UCSD-AML1 (cell line): ENCODE data around the gene RPS13.
"Not testable (repeated sequence)": the region's sequence is repeated elsewhere in the genome, so short reads cannot be mapped to it uniquely, and the experiment has no call there.

Experiments used
- DNase-seq: peaks from one replicate; lab custom pipeline; 2025; ENCODE audit not compliant: unreplicated experiment; lab: John Stamatoyannopoulos, UW

Gene RPS13

DNA sequence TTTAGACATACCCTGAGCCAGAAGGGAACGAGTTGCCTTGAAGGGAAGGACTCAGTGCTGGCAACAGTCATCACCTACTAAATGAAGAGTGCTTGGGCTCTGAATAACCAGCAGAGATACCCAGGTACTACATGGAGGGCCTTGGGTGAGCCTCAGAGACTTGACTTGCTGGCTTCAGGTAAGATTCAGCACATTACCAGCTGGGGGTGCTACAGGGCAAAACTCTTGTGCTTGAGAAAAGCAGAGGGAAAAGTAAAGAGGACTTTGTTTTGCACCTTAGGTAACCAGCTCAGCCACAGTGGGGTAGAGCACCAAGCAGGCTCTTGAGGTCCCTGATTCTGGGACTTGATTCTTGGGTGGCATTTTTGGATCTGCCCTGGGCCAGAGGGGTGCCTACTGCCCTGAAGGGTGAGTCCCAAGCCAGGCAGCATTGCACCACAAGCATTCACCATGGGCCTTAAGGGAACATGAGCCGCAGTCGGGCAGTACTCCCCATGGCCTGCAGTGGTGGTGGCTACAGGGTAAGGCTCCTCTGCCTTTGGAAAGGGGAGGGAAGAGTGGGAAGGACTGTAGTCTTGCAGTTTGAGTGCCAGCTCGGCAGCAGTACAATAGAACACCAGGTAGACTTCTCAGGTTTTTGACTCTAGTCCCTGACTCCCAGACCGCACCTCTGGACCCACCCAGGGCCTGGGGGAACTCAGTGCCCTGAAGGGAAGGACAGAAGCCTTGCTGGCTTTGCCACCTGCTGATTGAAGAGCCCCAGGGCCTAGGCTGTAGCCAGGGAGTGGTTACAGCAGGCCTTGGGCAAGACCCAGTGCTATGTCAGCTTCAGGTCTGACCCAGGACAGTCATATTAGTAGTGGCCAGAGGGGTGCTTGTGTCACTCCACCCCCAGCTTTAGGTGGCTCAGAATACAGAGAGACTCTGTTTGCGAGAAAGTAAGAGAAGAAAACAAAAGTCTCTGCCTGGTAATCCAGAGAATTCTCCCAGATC lies 40.5 kb downstream of the RPS13 start:
- no peak for DNase-seq

DNA sequence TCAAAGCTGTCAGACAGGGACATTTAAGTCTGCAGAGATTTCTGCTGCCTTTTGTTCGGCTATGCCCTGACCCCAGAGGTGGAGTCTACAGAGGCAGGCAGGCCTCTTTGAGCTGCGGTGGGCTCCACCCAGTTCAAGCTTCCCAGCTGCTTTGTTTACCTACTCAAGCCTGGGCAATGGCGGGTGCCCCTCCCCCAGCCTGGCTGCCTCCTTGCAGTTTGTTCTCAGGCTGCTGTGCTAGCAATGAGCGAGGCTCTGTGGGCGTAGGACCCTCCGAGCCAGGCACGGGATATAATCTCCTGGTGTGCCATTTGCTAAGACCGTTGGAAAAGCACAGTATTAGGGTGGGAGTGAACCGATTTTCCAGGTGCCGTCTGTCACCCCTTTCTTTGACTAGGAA lies 43.4 kb downstream of the RPS13 start:
- not testable (repeated sequence) for DNase-seq

DNA sequence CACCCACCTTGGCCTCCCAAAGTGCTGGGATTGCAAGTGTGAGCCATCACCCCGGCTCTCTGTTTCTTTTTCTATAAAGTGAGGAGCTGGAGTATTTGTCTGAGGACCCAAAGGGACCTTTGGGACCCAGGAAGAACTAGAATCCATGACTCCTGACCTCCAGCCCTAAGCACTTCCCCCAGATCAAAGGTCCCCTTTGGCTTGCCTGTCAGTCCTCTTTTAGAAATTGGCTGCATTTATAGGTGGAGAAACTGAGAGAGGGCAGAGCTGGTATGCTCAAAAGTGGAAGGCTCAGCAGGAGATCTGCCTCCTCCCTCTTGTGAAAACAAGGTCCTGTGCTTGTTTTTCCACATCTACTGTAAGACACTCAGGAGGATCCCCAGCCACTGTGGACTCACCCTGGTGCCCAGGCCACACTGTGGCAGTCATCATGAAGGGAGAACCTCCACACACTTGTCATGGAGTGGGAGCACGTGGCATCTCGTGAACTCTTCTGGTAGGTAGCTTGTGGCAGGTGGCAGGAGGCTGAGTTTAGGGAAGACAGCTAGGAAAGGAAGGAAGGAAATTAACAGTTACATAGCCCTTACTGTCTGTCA lies 50.9 kb downstream of the RPS13 start:
- DNase-seq = no peak

DNA sequence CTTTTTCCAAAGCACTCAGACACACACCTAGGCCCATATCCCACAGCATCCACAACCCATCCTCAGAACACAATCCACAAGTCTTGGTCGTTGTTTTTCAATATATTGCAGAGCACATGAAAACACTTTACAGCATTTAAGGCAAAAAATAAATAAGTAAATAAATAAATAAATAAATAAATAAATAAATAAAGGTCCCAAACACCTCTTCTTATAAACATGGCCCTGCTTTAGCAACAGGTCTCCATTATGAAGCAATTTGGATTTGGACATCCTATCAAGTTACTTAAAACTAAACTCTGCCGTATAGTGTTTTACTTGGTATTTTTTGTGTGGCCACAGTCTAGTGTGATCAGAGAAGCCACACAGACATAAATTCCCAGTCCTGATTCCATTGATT lies 52.5 kb downstream of the RPS13 start:
- no peak for DNase-seq
